ENCODE data around the gene ALPK1. TPM values are rescaled to one million over a fixed set of nuclear protein-coding genes. Genes with fewer than 3 reads are reported as not detected.

ALPK1 gene
- total RNA-seq, 4 donors from 2014 or later: 14.8 to 43.8 (median 19.1) TPM

DNA sequence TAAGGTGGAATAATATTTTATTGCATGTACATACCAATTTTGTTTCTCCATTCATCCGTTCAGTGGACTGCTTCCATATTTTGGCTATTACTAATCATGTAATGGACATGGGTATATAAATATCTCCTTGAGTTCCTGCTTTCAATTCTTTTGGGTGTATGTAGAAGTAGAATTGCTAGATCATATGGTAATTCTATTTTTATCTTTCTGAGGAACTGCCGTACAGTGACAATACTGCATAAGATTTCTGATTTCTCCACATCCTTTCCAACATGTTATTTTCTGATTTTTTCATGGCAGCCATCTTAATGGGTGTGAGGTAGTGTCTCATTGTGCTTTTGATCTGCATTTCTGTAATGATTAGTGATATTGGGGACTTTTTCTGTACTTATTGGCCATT lies 19.2 kb downstream of the ALPK1 start:
- ATAC-seq (ENCODE audit: low FRiP score) (no peak), DNase-seq (ENCODE audit: low spot score) (no peak)
- TF ChIP-seq, protein P1, sequence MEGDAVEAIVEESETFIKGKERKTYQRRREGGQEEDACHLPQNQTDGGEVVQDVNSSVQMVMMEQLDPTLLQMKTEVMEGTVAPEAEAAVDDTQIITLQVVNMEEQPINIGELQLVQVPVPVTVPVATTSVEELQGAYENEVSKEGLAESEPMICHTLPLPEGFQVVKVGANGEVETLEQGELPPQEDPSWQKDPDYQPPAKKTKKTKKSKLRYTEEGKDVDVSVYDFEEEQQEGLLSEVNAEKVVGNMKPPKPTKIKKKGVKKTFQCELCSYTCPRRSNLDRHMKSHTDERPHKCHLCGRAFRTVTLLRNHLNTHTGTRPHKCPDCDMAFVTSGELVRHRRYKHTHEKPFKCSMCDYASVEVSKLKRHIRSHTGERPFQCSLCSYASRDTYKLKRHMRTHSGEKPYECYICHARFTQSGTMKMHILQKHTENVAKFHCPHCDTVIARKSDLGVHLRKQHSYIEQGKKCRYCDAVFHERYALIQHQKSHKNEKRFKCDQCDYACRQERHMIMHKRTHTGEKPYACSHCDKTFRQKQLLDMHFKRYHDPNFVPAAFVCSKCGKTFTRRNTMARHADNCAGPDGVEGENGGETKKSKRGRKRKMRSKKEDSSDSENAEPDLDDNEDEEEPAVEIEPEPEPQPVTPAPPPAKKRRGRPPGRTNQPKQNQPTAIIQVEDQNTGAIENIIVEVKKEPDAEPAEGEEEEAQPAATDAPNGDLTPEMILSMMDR (IDR thresholded peaks at IDR 0.05): no peak

DNA sequence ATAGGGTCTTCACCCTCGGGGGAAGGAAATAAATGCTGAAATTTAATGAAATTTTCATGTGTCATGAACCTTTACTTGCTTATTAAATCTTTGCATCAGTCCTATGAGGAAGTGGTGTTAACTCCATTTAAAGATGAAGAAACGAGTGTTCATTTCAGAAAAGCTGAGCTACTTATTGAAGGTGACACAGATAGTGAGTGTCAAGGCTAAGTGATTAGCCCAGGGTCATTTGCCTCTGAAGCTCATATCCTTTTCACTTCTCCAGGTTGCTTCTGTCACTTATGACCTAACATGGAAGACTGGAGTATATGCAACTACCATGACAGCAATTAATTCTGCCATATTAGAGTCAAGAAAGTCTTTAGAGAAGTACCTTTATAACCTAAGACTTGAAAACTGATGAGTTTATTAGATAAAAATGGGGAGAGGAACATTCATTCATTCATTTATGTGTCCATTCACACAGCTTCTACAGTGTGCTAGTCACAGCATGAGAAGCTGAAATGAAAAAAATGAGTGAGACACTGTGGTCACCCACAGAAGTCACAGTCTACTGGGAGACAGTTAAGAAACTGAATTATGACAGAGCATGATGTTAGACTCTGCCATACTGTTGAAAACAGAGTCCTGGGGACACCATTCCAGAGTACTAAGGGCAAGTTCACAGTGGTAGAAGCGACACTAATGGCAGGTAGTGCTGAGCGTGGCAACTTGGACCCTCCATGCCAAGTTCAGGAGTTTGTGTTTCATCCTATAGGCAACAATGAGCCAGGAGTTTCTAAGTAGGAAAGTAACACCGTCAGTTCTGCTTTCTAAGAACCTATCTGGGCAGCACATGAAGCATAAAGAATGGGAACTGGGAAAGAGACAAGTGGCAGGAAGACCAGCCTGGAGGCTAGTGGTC lies 21.3 kb downstream of the ALPK1 start:
- ATAC-seq (ENCODE audit: low FRiP score): no peak
- DNase-seq (ENCODE audit: low spot score): no peak
- TF ChIP-seq, protein P1 (IDR thresholded peaks at IDR 0.05): no peak

DNA sequence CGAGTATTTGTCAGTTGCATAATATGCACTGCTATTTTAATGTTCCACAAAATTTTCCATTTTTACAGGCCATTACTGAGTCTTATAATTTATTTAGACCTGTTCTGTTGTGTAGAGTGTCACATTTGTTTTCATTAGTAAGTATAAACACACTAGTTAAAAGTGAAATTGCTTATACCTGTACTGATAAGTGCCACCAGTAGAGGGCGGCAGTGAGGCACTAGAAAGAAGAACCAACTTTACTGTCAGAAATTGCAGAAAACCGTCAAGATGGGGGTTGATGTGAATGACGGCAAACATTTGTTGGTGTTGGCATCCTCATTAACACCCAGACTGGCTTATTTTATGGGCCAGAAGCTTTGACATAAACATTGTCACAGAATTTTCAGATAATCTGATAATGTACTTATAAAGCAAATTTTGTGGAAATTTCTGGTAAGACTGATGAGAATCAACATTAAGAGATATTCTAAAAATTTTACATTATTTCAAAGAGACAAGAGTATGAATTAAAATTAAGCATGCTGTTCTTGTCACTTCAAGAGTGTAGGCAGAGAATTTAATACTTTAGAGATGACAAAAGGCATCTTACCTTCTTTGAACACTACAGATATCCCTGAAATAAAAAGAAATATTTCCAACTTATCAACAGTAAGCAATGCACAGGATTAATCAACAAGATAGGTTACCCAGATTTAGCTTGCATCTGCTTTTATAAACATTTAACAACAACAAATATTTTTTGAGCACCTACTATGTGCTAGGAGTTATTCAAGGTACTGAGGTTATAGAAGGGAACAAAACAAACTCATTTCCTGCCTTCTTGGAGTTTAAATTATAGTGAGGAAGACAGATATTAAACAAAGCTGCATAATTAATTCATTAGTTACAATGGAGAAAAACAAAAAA lies 24.9 kb downstream of the ALPK1 start:
- ATAC-seq (ENCODE audit: low FRiP score) (no peak), DNase-seq (ENCODE audit: low spot score) (peak; percentile 90)
- TF ChIP-seq, protein P1 (IDR thresholded peaks at IDR 0.05): peak in 2 of 3 donors; percentile 25 to 49

DNA sequence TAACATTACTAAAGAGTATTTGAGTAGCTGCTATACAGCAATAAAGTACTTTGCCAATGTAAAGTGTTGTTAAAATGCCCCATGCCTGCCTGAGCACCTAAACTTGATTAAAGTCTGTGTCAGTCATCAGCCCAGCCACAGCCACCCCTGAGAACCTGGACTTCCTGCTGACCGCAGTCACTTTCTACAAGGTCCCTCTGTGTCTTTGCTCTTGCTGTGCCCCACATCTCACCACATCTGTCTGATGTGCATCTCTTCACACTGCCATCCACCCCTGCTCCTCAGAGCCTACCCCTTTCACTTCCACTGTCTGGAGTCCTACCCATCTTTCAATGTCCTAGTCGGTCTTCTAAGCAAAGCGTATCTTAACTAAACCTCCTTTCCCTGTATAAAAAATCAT lies 25.7 kb downstream of the ALPK1 start:
- TF ChIP-seq, protein P1 (IDR thresholded peaks at IDR 0.05): no peak
- DNase-seq (ENCODE audit: low spot score) (no peak), ATAC-seq (ENCODE audit: low FRiP score) (no peak)

DNA sequence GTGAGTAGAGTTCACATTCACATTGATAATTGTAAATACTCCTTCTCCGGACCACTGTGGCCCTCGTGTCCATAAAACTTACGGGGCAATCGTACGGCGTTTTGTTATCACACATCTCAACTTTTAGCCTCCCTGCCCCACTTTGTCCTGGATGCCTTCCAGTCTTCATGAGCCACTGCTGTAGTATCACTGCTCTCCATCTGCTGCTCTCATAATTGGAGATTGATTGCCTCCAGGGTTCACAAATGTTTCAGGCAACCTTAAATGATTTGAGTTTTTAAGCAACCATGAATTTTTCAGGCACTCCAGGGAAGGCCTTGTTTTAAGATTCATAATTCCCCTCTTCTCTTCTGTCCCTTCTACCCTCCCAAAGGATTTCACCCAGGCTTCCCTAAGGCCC lies 28.4 kb downstream of the ALPK1 start:
- ATAC-seq (ENCODE audit: low FRiP score) (no peak), DNase-seq (ENCODE audit: low spot score) (no peak)
- TF ChIP-seq, protein P1 (IDR thresholded peaks at IDR 0.05): no peak

DNA sequence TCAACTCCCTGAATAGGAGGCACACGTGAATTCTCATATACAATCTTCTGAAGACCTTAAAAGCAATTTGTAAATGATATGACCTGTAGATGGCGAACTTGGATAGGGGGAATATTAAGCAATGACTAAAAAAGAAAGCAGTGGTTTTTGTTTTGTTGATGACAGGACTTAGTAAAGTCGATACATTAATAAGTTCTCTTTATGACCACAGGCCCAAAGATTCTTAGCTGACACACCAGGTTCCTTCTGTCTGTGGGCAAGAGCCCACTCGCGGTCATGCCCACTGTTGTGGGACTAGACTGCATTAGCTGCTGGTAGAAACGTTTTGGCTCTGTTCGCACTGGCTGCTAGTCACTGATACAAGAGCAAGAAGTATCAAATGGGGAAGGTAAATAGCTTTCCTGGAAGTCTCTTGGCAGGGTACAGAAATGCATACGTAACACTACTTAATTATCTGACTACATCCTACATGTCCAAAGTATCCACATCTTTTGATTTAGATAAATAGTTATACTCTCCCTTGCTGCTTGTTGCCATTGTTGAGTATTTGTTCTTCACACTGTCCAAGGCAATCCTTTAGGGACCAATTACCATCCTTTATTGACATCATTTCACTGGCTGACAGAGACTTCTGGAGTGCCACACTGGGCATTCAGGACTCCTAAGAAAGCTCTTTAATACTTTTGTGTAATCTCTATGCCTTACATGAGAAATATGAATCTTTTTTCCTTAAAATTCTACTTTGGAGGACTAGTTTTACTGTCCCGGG lies 31.0 kb downstream of the ALPK1 start:
- ATAC-seq (ENCODE audit: low FRiP score) (no peak), DNase-seq (ENCODE audit: low spot score) (no peak)
- TF ChIP-seq, protein P1 (IDR thresholded peaks at IDR 0.05): no peak
